Occipital lobe (tissue), 3 donors: ENCODE measurements around the gene EPHB4. TPM values are rescaled to one million over a fixed set of nuclear protein-coding genes. Genes with fewer than 3 reads are reported as not detected.
"Not testable (repeated sequence)": the region's sequence is repeated elsewhere in the genome, so short reads cannot be mapped to it uniquely, and the experiment has no call there.

Experiments
- DNase-seq: peaks from one replicate; lab custom pipeline; 2025; lab: John Stamatoyannopoulos, UW
- small RNA-seq: library from RNA; depleted of rRNA; stranded (forward); fragments of <200 nt; gene quantifications from one replicate; pipeline ENCODE3, GENCODE V24; 2014
- total RNA-seq: library from RNA; depleted of rRNA; stranded (reverse); fragments of >200 nt; gene quantifications from one replicate; pipeline ENCODE4 v1.2.3, GENCODE V29; 2014

The EPHB4 gene
- total RNA-seq, 1 donor from 2014 or later = 8.4 TPM

DNA sequence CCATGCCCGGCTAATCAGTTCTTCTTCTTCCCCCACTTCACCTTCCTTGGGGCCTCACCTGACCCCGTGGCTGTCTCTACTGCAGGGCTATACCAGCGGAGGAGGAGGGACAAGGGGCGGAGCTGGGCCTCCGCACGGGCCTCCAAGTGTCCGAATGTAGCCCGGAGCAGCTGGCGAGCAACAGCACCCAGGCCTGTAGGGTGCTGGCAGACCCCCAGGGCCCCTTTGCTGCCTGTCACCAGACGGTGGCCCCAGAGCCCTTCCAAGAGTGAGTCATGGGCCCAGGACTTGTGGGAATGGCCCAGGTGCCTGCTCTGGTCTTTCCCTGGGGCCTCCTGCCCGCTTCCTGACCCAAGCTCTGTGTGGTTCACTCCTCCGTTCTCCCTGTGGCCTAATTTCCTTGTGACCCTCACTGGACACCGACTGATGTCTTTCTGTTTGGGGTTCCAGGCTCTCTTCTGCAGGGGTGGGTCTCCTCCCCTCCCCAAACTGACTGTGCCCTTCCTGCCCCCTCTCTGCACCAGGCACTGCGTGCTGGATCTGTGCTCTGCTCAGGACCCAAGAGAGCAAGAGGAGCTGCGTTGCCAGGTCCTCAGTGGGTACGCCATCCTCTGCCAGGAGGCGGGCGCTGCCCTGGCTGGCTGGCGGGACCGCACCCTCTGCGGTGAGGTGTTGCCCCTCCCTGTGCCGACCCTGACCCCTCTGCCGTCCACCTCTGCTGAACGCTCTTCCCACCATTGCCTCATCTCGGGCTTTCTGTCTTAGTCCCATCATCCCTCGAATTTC lies 35.2 kb downstream of the EPHB4 start:
- no peak for DNase-seq

DNA sequence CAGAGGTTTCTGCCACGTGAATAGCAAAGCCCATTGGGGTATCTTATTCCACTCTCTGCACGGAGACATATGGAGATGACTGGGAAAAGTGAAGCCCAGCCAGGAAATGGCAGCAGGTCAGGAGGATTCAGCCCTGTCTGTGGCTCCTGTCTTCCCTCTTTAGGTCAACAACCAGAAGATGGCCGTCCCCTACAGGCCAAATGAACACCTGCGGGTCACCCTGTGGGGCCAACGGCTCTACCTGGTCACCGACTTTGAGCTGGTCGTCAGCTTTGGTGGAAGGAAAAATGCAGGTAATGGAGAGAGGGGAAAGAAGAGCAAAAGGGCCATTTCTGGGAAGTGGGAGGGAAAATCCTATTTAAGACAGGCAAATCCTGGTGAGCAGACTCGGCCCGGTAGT lies 38.3 kb downstream of the EPHB4 start:
- no peak for DNase-seq

DNA sequence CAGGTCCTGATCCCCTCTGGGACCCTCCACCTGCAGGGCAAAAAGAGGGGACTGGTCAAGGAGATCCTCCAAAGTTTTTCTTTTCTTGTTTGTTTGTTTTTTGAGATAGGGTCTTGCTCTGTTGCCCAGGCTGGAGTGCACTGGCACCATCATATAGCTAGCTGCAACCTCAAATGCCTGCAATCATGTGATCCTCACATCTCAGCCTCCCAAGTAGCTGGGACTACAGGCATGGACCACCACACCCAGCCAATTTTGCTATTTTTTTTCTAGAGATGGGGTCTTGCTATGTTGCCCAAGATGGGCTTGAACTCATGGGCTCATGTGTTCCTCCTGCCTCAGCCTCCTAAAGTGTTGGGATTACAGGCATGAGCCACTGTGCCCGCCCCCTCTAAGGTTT lies 41.0 kb downstream of the EPHB4 start:
- no peak for DNase-seq

DNA sequence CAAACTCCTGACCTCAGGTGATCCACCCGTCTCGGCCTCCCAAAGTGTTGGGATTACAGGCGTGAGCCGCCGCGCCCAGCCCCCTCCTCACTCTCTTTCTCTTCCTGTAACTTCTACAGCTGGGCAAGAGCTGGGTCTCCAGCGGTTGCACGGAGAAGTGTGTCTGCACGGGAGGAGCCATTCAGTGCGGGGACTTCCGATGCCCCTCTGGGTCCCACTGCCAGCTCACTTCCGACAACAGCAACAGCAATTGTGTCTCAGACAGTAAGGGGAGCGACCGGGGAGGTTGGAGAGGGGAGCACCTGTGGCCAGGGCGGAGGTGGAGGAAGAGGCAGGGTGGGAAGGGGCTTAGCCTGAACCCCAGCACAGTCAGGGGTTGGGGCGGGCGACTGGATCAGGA lies 41.4 kb downstream of the EPHB4 start:
- DNase-seq = no peak

DNA sequence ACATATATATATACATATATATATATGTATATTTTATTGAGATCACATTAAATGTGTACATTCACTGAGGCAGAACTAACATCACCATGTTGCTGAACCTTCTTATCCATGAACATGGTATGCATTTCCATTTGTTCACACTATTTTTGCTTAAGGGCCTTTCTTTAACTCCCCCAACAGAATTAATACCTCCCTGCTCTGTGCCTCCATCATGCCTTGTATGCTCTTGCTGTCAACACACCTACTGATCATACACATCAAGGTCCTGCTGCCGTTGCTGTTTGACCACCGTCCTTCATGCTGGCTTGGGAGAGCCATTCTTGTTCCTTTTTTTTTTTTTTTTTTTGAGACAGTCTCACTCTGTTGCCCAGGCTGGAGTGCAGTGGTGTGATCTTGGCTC lies 43.5 kb downstream of the EPHB4 start:
- DNase-seq = no peak

DNA sequence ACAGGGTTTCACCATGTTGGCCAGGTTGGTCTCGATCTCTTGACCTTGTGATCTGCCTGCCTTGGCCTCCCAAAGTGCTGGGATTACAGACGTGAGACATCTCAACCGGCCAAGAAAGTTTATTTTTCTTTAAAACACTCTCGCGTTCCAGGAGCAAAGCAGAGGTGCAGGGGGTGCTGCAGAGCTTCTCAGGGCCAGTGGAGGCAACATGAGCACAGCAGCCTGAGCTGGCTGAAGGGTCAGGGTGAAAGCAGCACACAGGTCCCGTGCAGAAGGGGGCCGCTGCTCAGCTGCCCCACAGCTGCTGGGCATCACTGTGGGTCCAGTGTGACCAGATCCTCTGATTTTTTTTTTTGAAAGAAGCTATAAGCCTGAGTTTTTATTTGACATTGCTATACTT lies 46.1 kb downstream of the EPHB4 start:
- DNase-seq = no peak

DNA sequence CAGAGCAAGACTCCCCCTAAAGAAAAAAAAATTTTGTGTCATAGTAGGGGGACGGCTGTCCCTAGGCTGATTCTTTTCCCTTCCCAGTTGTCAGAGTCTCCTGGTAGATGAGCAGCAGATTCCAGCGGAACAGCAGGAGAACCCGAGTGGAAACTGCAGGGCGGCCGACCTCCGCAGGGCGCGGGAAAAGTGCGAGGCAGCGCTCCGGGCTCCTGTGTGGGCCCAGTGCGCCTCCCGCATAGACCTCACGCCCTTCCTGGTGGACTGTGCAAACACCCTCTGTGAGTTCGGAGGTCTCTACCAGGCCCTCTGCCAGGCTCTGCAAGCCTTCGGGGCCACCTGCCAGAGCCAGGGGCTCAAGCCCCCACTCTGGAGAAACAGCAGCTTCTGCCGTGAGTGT lies 48.0 kb downstream of the EPHB4 start:
- DNase-seq = no peak

DNA sequence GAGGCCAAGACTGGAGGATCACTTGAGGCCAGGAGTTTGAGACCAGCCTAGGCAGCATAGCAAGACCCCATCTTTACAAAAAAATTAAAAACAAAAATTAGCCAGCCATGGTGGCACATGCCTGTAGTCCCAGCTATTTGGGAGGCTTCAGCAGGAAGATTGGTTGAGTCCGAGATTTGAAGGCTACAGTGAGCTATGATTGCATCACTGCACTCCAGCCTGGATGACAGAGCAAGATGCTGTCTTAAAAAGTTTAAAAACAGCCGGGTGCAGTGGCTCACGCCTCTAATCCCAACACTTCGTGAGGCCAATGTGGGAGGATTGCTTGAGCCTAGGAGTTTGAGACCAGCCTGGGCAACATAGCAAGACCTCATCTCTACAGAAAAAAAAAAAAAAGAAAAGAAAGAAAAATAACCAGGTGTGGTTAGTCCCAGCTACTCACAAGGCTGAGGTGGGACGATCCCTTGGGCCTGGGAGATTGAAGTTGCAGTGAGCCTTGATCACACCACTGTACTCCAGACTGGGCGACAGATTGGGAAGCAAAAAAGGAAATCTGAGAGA lies 49.2 kb downstream of the EPHB4 start:
- no peak for DNase-seq

DNA sequence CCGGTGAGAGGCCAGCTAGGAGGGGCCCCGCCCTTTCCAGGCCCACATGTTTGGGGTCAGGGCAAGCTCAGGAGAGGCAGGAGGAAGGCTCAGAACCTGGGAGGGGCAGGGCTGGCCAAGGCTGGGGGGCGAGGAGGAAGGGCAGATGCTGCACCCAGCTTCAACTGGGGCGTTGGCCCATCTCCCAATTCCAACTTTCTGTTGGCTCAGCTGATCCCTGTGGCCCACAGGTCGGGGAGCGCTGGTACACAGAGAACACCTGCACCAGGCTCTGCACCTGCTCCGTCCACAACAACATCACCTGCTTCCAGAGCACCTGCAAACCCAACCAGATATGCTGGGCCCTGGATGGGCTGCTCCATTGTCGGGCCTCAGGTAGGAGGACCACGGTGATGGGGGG lies 53.8 kb downstream of the EPHB4 start:
- DNase-seq = no peak

DNA sequence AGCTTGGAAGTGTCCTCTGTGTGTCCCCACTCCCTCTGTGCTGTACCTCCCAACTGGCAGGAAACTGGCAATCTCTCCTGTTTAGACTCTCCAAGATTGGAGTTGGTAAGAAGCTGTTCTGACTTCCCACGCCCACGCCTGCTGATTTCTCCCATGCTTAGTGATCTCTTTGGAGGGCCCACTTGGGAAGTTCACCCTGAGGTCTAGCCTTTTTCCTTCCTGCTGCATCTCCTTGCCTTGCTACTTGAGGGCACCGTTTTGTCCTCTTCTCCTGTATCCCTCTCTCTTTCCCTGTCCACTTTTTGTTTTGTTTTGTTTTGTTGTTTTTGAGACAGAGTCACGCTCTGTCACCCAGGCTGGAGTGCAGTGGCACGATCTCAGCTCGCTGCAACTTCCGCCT lies 58.5 kb downstream of the EPHB4 start:
- DNase-seq = no peak

DNA sequence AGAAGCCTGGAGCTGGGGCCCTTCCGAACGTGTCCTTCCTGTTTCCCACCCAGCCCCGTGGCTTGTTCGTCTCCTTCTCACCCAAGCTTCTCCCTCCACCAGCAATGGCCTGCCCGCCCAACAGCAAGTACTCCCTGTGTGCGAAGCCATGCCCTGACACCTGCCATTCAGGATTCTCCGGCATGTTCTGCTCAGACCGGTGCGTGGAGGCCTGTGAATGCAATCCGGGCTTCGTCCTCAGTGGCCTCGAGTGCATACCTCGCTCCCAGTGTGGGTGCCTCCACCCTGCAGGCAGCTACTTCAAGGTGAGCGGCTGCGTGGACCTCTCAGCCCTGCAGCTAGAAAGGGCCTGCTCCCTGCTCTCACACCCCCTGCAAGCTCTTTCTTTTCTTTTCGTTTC lies 62.1 kb downstream of the EPHB4 start:
- DNase-seq = no peak

DNA sequence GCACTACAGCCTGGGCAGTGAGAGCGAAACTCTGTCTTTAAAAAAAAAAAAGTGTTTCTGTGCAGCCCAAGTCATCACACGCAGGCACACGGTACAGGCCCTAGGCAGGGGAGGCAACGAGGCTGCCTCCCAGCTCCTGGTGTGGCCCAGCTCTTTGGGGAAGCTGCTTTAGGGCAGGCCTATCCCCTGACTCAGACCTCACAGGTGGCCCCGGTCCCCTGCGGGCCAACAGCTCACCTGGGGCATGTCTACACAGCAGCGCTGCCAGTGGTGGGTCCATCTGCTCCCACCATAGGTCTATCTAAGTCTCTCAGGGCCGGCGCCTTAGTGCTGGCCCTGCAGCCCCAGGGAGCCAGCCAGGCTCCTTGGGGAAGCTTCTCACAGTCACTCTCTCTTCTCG lies 62.5 kb downstream of the EPHB4 start:
- DNase-seq = no peak

DNA sequence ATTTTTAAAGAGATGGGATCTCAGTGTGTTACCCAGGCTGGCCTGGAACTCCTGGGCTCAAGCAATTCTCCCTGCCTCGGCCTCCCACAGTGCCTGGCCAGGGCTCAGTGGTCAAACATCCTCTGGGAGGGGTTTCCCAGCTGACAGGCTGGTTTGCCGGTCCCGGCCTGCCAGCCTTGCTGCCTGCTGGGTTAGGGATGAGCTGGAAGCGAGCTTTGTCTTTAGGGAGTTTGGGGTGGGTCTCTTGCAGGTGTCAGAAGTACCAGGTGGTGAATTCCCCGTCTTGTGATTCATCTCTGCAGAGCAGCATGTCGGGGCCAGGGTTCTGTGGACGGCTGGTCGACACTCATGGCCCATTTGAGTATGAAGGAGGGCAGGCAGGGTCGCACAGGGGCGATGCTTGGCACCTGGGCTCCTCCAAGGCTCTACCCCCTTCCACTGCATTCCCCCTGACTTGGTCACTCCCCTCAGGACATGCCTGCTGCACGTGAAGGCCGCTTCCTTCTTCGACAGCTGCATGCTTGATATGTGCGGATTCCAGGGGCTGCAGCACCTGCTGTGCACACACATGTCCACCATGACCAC lies 63.7 kb downstream of the EPHB4 start:
- DNase-seq = no peak

DNA sequence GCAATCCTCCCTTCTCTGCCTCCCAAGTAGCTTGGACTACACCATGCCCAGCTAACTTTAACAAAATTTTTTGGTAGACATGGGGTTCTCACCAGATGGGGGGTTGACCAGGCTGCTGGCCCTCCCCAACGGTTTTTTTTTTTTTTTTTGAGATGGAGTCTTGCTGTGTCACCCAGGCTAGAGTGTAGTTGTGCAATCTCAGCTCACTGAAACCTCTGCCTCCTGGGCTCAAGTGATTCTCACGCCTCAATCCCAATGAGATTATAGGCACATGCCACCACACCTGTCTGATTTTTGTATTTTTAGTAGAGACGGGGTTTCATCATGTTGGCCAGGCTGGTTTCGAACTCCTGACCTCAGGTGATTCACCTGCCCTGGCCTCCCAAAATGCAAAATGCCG lies 64.5 kb downstream of the EPHB4 start:
- DNase-seq = not testable (repeated sequence)

DNA sequence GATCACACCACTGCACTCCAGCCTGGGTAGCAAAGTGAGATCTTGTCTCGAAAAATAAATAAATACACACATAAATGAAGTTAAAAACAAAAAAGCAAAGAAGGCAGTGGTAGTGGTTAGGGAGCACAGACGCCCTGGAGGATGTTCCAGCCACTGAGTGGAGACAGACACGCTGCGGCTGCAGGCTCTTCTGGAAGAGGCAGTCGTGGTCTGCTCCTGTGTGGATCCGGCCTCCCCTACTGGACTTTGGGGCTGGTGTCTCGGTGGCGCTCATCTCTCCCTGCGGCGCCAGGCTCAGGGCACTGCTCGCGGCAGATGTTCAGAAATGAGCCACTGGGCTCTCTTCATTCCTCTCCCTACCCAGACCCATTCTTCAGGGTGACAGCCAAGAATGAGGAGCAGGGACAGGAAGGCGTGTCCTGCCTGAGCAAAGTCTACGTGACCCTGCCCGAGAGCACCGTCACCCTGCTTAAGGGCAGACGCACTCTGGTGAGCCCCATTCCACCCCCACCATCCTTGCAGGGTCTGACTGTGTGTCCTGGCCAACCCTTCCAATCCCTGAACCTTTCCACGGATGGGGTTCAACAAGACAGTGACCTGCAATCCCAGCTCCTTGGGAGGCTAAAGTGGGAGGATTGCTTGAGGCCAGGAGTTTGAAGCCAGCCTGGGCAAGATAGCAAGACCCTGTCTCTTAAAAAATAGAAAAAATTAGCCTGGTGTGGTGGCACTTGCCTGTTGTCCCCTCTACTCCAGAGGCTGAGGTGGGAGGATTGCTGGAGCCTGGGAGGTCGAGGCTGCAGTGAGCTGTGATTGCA lies 67.8 kb downstream of the EPHB4 start:
- no peak for DNase-seq

DNA sequence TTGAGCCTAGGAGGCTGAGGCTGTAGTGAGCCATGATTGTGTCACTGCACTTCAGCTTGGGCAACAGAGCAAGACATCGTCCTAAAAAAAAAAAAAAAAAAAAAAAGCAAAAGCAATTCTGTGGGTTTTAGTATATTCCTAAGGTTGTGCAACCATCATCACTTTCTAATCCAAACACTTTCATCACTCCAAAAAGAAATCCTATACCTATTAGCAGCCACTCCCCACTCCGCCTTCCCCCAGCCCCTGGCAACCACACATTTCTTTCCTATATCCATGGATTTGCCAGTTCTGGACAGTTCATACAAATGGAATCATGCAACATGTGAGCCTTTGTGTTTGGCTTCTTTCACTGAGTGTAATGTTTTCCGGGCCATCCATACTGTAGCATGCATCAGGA lies 73.6 kb downstream of the EPHB4 start:
- no peak for DNase-seq

DNA sequence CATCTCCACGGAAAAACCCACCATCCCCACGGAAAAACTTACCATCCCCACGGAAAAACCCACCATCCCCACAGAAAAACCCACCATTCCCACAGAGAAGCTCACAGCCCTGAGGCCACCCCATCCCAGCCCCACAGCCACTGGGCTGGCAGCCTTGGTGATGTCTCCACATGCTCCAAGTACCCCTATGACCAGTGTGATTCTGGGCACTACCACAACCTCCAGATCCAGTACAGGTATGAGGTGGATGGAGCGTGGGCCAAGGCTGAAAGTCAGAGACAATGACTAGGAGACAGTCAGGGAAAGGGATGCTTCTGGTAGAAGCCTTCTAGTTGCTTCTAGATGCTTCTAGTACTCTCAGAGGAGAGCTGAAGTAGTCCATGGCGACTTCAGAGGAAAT lies 74.3 kb downstream of the EPHB4 start:
- DNase-seq = no peak

Small RNAs within 50 kb of the gene (small RNA-seq; reads per million reads assigned to genes)
- not detected for gene RN7SL750P

Other genes with a start within 250 kb of the EPHB4 start
- gene LRCH4, start 241.4 kb downstream of the EPHB4 start, total RNA-seq = 6.4 TPM
- gene FBXO24, start 241.2 kb downstream of the EPHB4 start, total RNA-seq = 0.16 TPM
- gene PCOLCE, start 225.2 kb downstream of the EPHB4 start, total RNA-seq = 4.2 TPM
- gene MOSPD3, start 215.0 kb downstream of the EPHB4 start, total RNA-seq = 12.2 TPM
- gene TFR2, start 186.0 kb downstream of the EPHB4 start, total RNA-seq = 5.3 TPM
- 109 TPM for gene ACTL6B, start 171.1 kb downstream of the EPHB4 start, total RNA-seq
- gene GNB2, start 153.8 kb downstream of the EPHB4 start, total RNA-seq = 57.7 TPM
- gene GIGYF1, start 133.3 kb downstream of the EPHB4 start, total RNA-seq = 15.4 TPM
- gene POP7, start 121.4 kb downstream of the EPHB4 start, total RNA-seq = 41.5 TPM
- not detected for gene EPO, start 107.1 kb downstream of the EPHB4 start, total RNA-seq
- gene ZAN, start 93.9 kb downstream of the EPHB4 start, total RNA-seq = not detected
- 30.1 TPM for gene SLC12A9, start 25.2 kb upstream of the EPHB4 start, total RNA-seq
- 5.8 TPM for gene TRIP6, start 39.9 kb upstream of the EPHB4 start, total RNA-seq
- gene SRRT, start 47.6 kb upstream of the EPHB4 start, total RNA-seq = 29.5 TPM
- gene UFSP1, start 62.2 kb upstream of the EPHB4 start, total RNA-seq = 2.5 TPM
- 16.1 TPM for gene ACHE, start 68.4 kb upstream of the EPHB4 start, total RNA-seq
- gene MUC3A, start 122.0 kb upstream of the EPHB4 start, total RNA-seq = 0.47 TPM
- gene MUC12, start 142.0 kb upstream of the EPHB4 start, total RNA-seq = not detected
- not detected for gene MUC17, start 192.6 kb upstream of the EPHB4 start, total RNA-seq